Vagina (tissue), 2 donors: ENCODE measurements around the gene MBP. TPM values are rescaled to one million over a fixed set of nuclear protein-coding genes. Genes with fewer than 3 reads are reported as not detected.
"Not testable (repeated sequence)": the region's sequence is repeated elsewhere in the genome, so short reads cannot be mapped to it uniquely, and the experiment has no call there.

ENCODE experiments used
- DNase-seq, 2 donors: peaks; one replicate each; pipeline ENCODE4 v3.0.0-alpha.2; 2017; ENCODE audit errors: extremely low spot score in 2 of 2
- H3K27ac ChIP-seq: fragments of 200-600 bp; sonication (generic); one replicate; pipeline ENCODE4 v1.5.1; 2019
- H3K27me3 ChIP-seq: fragments of 200-600 bp; sonication (generic); one replicate; pipeline ENCODE4 v1.5.1; 2019
- H3K36me3 ChIP-seq, 2 donors: fragments of 200-600 bp; sonication (generic); one replicate each; pipeline ENCODE4 v1.5.1; 2017 to 2019
- H3K4me1 ChIP-seq: fragments of 200-600 bp; sonication (generic); one replicate; pipeline ENCODE4 v1.5.1; 2019
- H3K4me3 ChIP-seq, 2 donors: fragments of 200-600 bp; sonication (generic); 1 replicate in 1 of 2; 2 replicates in 1 of 2; pipeline ENCODE4 v1.5.1; 2016 to 2019
- H3K9me3 ChIP-seq: fragments of 200-600 bp; sonication (generic); one replicate; pipeline ENCODE4 v1.5.1; 2019
- CTCF ChIP-seq, 3 experiments: fragments of 450-650 bp in 2 of 3; fragments of 200-600 bp in 1 of 3; sonication (generic) in 1 of 3; IDR thresholded peaks; one replicate each; pipeline ENCODE4 v1.5.1; 2017 to 2019; ENCODE audit warnings: antibody characterized with exemption in 3 of 3, mild to moderate bottlenecking in 2 of 3, moderate library complexity in 2 of 3
- POLR2A ChIP-seq, 2 donors: fragments of 450-650 bp; IDR thresholded peaks; one replicate each; pipeline ENCODE4 v1.6.1; 2017; ENCODE audit warnings: antibody characterized with exemption in 2 of 2, mild to moderate bottlenecking in 2 of 2, moderate library complexity in 2 of 2
- POLR2AphosphoS5 ChIP-seq, 2 donors: sonication (generic); formaldehyde crosslinking; IDR thresholded peaks; one replicate each; pipeline ENCODE4 v1.9.0; 2017; ENCODE audit warnings: antibody characterized with exemption in 2 of 2, mild to moderate bottlenecking in 2 of 2, low read depth in 1 of 2; ENCODE audit not compliant: insufficient read depth in 1 of 2
- intact Hi-C: fragments of 100-400 bp; cut with DNase I; formaldehyde crosslinking; loops from one replicate; pipeline ENCODE4 v1.15.1; 2023
- total RNA-seq: library from RNA; depleted of rRNA; stranded (reverse); fragments of >200 nt; gene quantifications from one replicate; pipeline ENCODE4 v1.2.3, GENCODE V29; 2016

MBP gene
- total RNA-seq, 1 donor from 2014 or later, result 33.6 TPM

DNA sequence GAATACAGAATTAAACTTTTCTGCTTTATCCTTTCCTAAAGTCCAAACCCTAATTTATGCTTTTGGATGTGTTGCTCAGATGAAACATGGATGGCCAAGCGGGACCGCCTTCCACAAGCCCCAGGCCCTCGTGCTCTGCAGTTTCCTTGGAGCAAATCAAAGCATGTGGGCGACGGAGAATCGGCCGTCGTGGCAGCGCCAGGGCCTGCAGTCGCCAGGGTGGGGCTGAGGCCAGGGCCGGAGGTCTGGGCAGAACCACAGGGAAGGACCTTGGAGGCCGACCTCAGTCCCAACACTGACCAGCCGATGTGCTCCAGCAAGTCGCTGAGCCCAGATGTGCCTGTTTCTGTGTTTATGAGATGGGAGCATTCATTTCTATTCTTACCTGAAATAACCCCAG, 108.1 kb downstream of the MBP start:
- Histone ChIP-seq H3K4me1 (peaks cover 4% of the 10 kb centered on the region), H3K4me3 (no peak overlapping the region), H3K9me3 (no peaks in the 10 kb centered on the region), H3K27me3 (no peaks in the 10 kb centered on the region), H3K27ac (no peak overlapping the region), H3K36me3 (no peaks in the 10 kb centered on the region)
- TF ChIP-seq CTCF (IDR thresholded peaks at IDR 0.05) (no peak), POLR2AphosphoS5 (IDR thresholded peaks at IDR 0.05; ENCODE audit: insufficient read depth in 1 of 2, low read depth in 1 of 2) (no peak)
- no peak for DNase-seq
- intact Hi-C loops, result no loop called here

DNA sequence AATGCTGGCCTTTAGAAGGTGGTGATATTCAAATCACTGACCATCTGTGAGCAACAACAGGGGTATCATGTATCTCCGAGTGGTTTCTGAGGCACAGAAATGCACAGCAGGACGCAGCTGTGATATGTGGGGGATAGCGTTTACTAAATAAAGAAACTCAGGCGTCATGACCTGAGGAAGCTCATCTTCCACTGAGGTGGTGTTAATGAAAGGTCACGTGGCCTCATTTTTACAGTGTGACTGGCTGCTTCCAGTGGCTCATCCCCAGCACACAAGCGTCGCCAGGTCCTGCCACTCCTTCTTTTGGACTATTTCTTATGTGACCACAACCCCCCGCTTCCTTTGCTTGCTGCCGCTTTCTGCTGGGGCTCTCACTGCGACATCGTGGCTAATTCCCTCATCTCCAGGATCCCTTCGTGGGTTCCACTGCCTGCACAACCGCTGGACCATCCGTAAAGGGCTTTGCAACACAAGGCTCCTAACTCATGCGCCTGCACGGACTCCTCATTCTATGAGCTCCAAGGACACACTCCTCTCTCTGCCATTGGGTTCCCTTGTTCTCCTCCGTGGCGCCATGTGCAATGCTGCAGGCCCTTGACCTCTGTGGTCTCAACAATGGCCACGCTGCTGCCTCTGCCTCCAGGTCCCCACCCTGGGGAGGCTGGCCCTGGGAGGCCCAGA, 109.3 kb downstream of the MBP start:
- no peaks in the 10 kb centered on the region for H3K27me3 ChIP-seq
- H3K36me3 ChIP-seq, result no peaks in the 10 kb centered on the region
- H3K4me3 ChIP-seq, result no peak overlapping the region
- no peak for DNase-seq
- H3K27ac ChIP-seq, result no peak overlapping the region
- H3K9me3 ChIP-seq, result no peaks in the 10 kb centered on the region
- H3K4me1 ChIP-seq, result peaks cover 4% of the 10 kb centered on the region
- no peak for TF ChIP-seq CTCF (IDR thresholded peaks at IDR 0.05)
- TF ChIP-seq POLR2A (IDR thresholded peaks at IDR 0.05), result no peak
- TF ChIP-seq POLR2AphosphoS5 (IDR thresholded peaks at IDR 0.05; ENCODE audit: insufficient read depth in 1 of 2, low read depth in 1 of 2), result no peak
- intact Hi-C loops, result no loop called here

GRCh38 chr18:77022556-77022955, 110.0 kb downstream of the MBP start:
- Histone ChIP-seq H3K4me3 (no peak overlapping the region), H3K27ac (no peak overlapping the region), H3K4me1 (peaks cover 4% of the 10 kb centered on the region), H3K9me3 (no peaks in the 10 kb centered on the region), H3K36me3 (no peaks in the 10 kb centered on the region), H3K27me3 (no peaks in the 10 kb centered on the region)
- no peak for DNase-seq
- TF ChIP-seq POLR2AphosphoS5 (IDR thresholded peaks at IDR 0.05; ENCODE audit: insufficient read depth in 1 of 2, low read depth in 1 of 2), result no peak
- TF ChIP-seq CTCF (IDR thresholded peaks at IDR 0.05), result no peak
- no peak for TF ChIP-seq POLR2A (IDR thresholded peaks at IDR 0.05)
- intact Hi-C loops, result no loop called here

DNA sequence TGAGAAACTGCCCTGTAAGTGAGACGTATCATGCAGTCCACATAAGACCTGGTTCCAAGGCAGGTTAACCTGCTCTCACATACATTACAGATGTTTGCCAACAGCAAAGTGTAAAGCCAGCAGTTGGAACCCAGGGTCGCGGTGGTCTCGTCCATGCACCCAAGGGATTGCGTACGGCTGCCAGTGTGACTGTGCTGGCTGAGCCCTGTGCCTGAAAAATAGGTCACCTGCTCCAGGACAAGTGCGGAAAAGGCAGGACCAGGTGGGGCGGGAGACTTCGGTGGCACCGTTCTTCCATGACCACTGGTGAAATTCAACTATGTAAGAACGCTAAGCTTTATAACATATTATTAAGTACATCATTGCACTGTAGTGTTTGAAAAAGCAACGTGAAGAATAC, 110.5 kb downstream of the MBP start:
- Histone ChIP-seq H3K4me1 (peaks cover 4% of the 10 kb centered on the region), H3K9me3 (no peaks in the 10 kb centered on the region), H3K27ac (no peak overlapping the region), H3K27me3 (no peaks in the 10 kb centered on the region), H3K36me3 (peaks cover 0 to under 1% of the 10 kb centered on the region in 2 donors), H3K4me3 (no peak overlapping the region)
- no peak for TF ChIP-seq POLR2AphosphoS5 (IDR thresholded peaks at IDR 0.05; ENCODE audit: insufficient read depth in 1 of 2, low read depth in 1 of 2)
- no peak for TF ChIP-seq CTCF (IDR thresholded peaks at IDR 0.05)
- TF ChIP-seq POLR2A (IDR thresholded peaks at IDR 0.05), result no peak
- DNase-seq, result no peak
- intact Hi-C loops, result no loop called here

- not testable (repeated sequence) for H3K36me3 ChIP-seq
These were observed 111.1 kb downstream of the MBP start for GRCh38 chr18:77021478-77021877.

More at GRCh38 chr18:77021478-77021877, 111.1 kb downstream of the MBP start:
- intact Hi-C loops, H3K4me3 ChIP-seq, H3K9me3 ChIP-seq, H3K27me3 ChIP-seq, DNase-seq, H3K4me1 ChIP-seq, H3K27ac ChIP-seq: not testable (repeated sequence)
